GOT3 (cell line): ENCODE data around the gene SEC23A.

Source experiments
- DNase-seq: peaks from one replicate; lab custom pipeline; 2025; ENCODE audit warnings: mixed read lengths; lab: John Stamatoyannopoulos, UW

SEC23A gene

GRCh38 chr14:38989922-38990546, 113.0 kb downstream of the SEC23A start:
- DNase-seq = no peak

- DNase-seq = no peak
These were observed 115.3 kb downstream of the SEC23A start for GRCh38 chr14:38987781-38988180.

GRCh38 chr14:38982837-38983236, 120.2 kb downstream of the SEC23A start:
- DNase-seq = no peak

- DNase-seq = no peak
These were observed 120.8 kb downstream of the SEC23A start for GRCh38 chr14:38982278-38982677.
